Endothelial cell of umbilical vein (primary cell): Measurements from ENCODE around the gene RAB4A.

ENCODE experiments used
- CTCF ChIP-seq, 2 donors: IDR thresholded peaks; 1 replicate in 1 of 2; 2 replicates in 1 of 2; pipeline ENCODE4 v1.5.1; 2011; ENCODE audit warnings: low read length in 2 of 2, mild to moderate bottlenecking in 2 of 2, moderate library complexity in 2 of 2, control low read depth in 1 of 2, inconsistent platforms in 1 of 2, low read depth in 1 of 2; ENCODE audit not compliant: insufficient read depth in 1 of 2; ENCODE audit errors: extremely low read depth in 1 of 2
- FOS ChIP-seq: IDR thresholded peaks from 2 replicates; pipeline ENCODE4 v1.6.1; 2011; ENCODE audit warnings: mild to moderate bottlenecking, low read length, moderate library complexity, borderline replicate concordance; ENCODE audit not compliant: insufficient read depth
- POLR2A ChIP-seq: IDR thresholded peaks from 2 replicates; pipeline ENCODE4 v1.6.1; 2012; ENCODE audit warnings: low read depth, mild to moderate bottlenecking, control low read depth, low read length

- TF ChIP-seq CTCF (IDR thresholded peaks at IDR 0.05; ENCODE audit: extremely low read depth in 1 of 2, insufficient read depth in 1 of 2, low read depth in 1 of 2, low read length in 2 of 2) = no peak
- no peak for TF ChIP-seq POLR2A
- no peak for TF ChIP-seq FOS
Observed at GRCh38 chr1:229238674-229239415, 32.1 kb upstream of the RAB4A start.
